Right atrium auricular region (tissue), 2 donors: ENCODE data around the gene KCNH8. TPM values are rescaled to one million over a fixed set of nuclear protein-coding genes. Genes with fewer than 3 reads are reported as not detected.

Source experiments
- DNase-seq: peaks from one replicate; pipeline ENCODE4 v3.0.0-alpha.2; 2019; ENCODE audit warnings: low spot score
- H3K27ac ChIP-seq, 2 donors: fragments of 200-600 bp; sonication (generic); 1 replicate in 1 of 2; 2 replicates in 1 of 2; pipeline ENCODE4 v1.5.1; 2016 to 2019
- H3K27me3 ChIP-seq, 2 donors: fragments of 200-600 bp; sonication (generic); one replicate each; pipeline versions ENCODE4 v1.5.1 to v1.6.0; 2017 to 2019
- H3K36me3 ChIP-seq: fragments of 200-600 bp; sonication (generic); one replicate; pipeline ENCODE4 v1.5.1; 2016
- H3K4me1 ChIP-seq, 2 donors: fragments of 200-600 bp; sonication (generic); one replicate each; pipeline versions ENCODE4 v1.5.1 to v1.6.0; 2017 to 2019
- H3K4me3 ChIP-seq, 2 donors: fragments of 200-600 bp; sonication (generic); 1 replicate in 1 of 2; 2 replicates in 1 of 2; pipeline ENCODE4 v1.5.1; 2017 to 2019; ENCODE audit warnings: mild to moderate bottlenecking in 1 of 2, moderate library complexity in 1 of 2
- H3K9me3 ChIP-seq, 2 donors: fragments of 200-600 bp; sonication (generic); one replicate each; pipeline ENCODE4 v1.5.1; 2019
- CTCF ChIP-seq, 2 donors: fragments of 200-600 bp; sonication (generic); IDR thresholded peaks; one replicate each; pipeline ENCODE4 v1.5.1; 2019; ENCODE audit warnings: antibody characterized with exemption in 2 of 2
- total RNA-seq, 2 donors: library from RNA; depleted of rRNA; stranded (reverse); fragments of >200 nt; gene quantifications; one replicate each; pipeline ENCODE4 v1.1.0, GENCODE V29; 2016

Gene KCNH8
- total RNA-seq, 2 donors from 2014 or later, result 0.08 TPM; not detected in 1

- DNase-seq, result no peak
- no peak overlapping the region for H3K4me3 ChIP-seq
- H3K4me1 ChIP-seq, result no peaks in the 10 kb centered on the region
- H3K36me3 ChIP-seq, result no peaks in the 10 kb centered on the region
- no peak overlapping the region for H3K27ac ChIP-seq
- no peak for TF ChIP-seq CTCF (IDR thresholded peaks at IDR 0.05)
- H3K27me3 ChIP-seq, result no peaks in the 10 kb centered on the region
- no peaks in the 10 kb centered on the region for H3K9me3 ChIP-seq
These were observed 7.1 kb downstream of the KCNH8 start for GRCh38 chr3:19155375-19155774.

- Histone ChIP-seq H3K27me3 (no peaks in the 10 kb centered on the region), H3K4me1 (no peaks in the 10 kb centered on the region), H3K4me3 (no peak overlapping the region), H3K27ac (no peak overlapping the region), H3K36me3 (no peaks in the 10 kb centered on the region), H3K9me3 (no peaks in the 10 kb centered on the region)
- TF ChIP-seq CTCF (IDR thresholded peaks at IDR 0.05), result no peak
- no peak for DNase-seq
These were observed 11.8 kb downstream of the KCNH8 start for GRCh38 chr3:19159966-19160635.

GRCh38 chr3:19165654-19166053 is 17.3 kb downstream of the KCNH8 start:
- no peak overlapping the region for H3K27ac ChIP-seq
- H3K9me3 ChIP-seq, result no peaks in the 10 kb centered on the region
- no peak for TF ChIP-seq CTCF (IDR thresholded peaks at IDR 0.05)
- no peak for DNase-seq
- H3K27me3 ChIP-seq, result no peaks in the 10 kb centered on the region
- H3K36me3 ChIP-seq, result no peaks in the 10 kb centered on the region
- H3K4me3 ChIP-seq, result no peak overlapping the region
- H3K4me1 ChIP-seq, result no peaks in the 10 kb centered on the region

GRCh38 chr3:19171794-19172193 is 23.5 kb downstream of the KCNH8 start:
- Histone ChIP-seq H3K27ac (no peak overlapping the region), H3K9me3 (no peaks in the 10 kb centered on the region), H3K36me3 (no peaks in the 10 kb centered on the region), H3K4me1 (no peaks in the 10 kb centered on the region), H3K4me3 (no peak overlapping the region), H3K27me3 (no peaks in the 10 kb centered on the region)
- DNase-seq, result no peak
- TF ChIP-seq CTCF (IDR thresholded peaks at IDR 0.05), result no peak

- no peaks in the 10 kb centered on the region for H3K4me1 ChIP-seq
- H3K9me3 ChIP-seq, result no peaks in the 10 kb centered on the region
- DNase-seq, result no peak
- no peaks in the 10 kb centered on the region for H3K36me3 ChIP-seq
- TF ChIP-seq CTCF (IDR thresholded peaks at IDR 0.05), result no peak
- no peak overlapping the region for H3K27ac ChIP-seq
- H3K27me3 ChIP-seq, result no peaks in the 10 kb centered on the region
- no peak overlapping the region for H3K4me3 ChIP-seq
These were observed 25.6 kb downstream of the KCNH8 start for GRCh38 chr3:19173945-19174344.

- DNase-seq, result no peak
- Histone ChIP-seq H3K9me3 (no peaks in the 10 kb centered on the region), H3K4me3 (no peak overlapping the region), H3K36me3 (no peaks in the 10 kb centered on the region), H3K27ac (no peak overlapping the region), H3K4me1 (no peaks in the 10 kb centered on the region), H3K27me3 (no peaks in the 10 kb centered on the region)
- no peak for TF ChIP-seq CTCF (IDR thresholded peaks at IDR 0.05)
These were observed 35.3 kb downstream of the KCNH8 start for GRCh38 chr3:19183584-19183983.
